ENCODE data around the gene USP5. TPM values are rescaled to one million over a fixed set of nuclear protein-coding genes. Genes with fewer than 3 reads are reported as not detected.

The USP5 gene
- total and polyA plus RNA-seq, 2 of the 8 experiments (the other 6 are each of a cell fraction or from before 2014, with no cell fraction given) = 66.5 to 148 TPM

GRCh38 chr12:6899837-6900519 is 48.0 kb downstream of the USP5 start:
- H3K23me2 ChIP-seq (ENCODE audit: low read depth, low read length) = peaks cover 2% of the 10 kb centered on the region; the same call in 1 of the 2 replicates
- no peak for FAIRE-seq
- 84% methylated on average over 10 of the region's 10 CpGs; no CpG with 5 or more reads in 1 of the 2 experiments for WGBS, 2 experiments (ENCODE audit: extremely low coverage in 1 of 2, insufficient coverage in 1 of 2, insufficient read length in 1 of 2, insufficient replicate concordance in 2 of 2, low coverage in 1 of 2, low lambda C conversion rate in 2 of 2, missing lambda C conversion rate in 1 of 2)
- no peaks in the 10 kb centered on the region for H3K79me2 ChIP-seq (ENCODE audit: control insufficient read depth in 1 of 2, insufficient read depth in 2 of 2, low read length in 2 of 2)
- H3K4ac ChIP-seq (replicated peaks; ENCODE audit: insufficient read length, low read depth, low read length) = no peak overlapping the region
- no peaks in the 10 kb centered on the region for H3K79me1 ChIP-seq (ENCODE audit: low read depth, low read length)
- ChIA-PET POLR2A (ENCODE audit: partially characterized antibody) (interaction anchor here (0.6 to 3.4 kb wide), 7 partner anchors 8 to 57 kb away, joined by 3 to 22 read pairs (median 4); partner anchors contain the start of genes C12orf57 and RNU7-1), CTCF (ENCODE audit: partially characterized antibody) (interaction anchor here (0.8 to 13.0 kb wide), 6 partner anchors 8 to 38 kb away, joined by 3 to 74 read pairs (median 11); partner anchors contain the start of genes ENO2, SPSB2 and TPI1)
- no peak overlapping the region for H2BK120ac ChIP-seq (replicated peaks; ENCODE audit: low read depth, low read length)
- H3K23ac ChIP-seq (ENCODE audit: insufficient read length) = no peak overlapping the region
- no peak overlapping the region for H3K18ac ChIP-seq (ENCODE audit: extremely low read depth, low read length)
- H3K9me3 ChIP-seq (ENCODE audit: insufficient read depth in 2 of 2, low read depth in 1 of 2, low read length in 1 of 2) = no peaks in the 10 kb centered on the region
- no peak overlapping the region for H2AFZ ChIP-seq (ENCODE audit: low read length)
- no peak overlapping the region for H2BK12ac ChIP-seq (ENCODE audit: low read depth, low read length)
- no peaks in the 10 kb centered on the region for H3K27me3 ChIP-seq (replicated peaks in 1 of 4; ENCODE audit: control insufficient read depth in 3 of 4, extremely low read depth in 1 of 4, insufficient read depth in 3 of 4, low read length in 3 of 4)
- H3K9ac ChIP-seq (replicated peaks in 1 of 4; ENCODE audit: extremely low read depth in 1 of 4, low read depth in 3 of 4, low read length in 3 of 4) = no peak overlapping the region; a peak in 1 of 7 replicates
- no peak overlapping the region for H4K91ac ChIP-seq (replicated peaks; ENCODE audit: insufficient read length, low read length)
- no peak overlapping the region for H4K8ac ChIP-seq (ENCODE audit: extremely low read depth, insufficient read depth, low read length)
- peaks cover 0 to 8% (median 6%) of the 10 kb centered on the region in 4 experiments; a peak in 5 of 7 replicates for H3K4me1 ChIP-seq (replicated peaks in 1 of 4; ENCODE audit: control insufficient read depth in 3 of 4, insufficient read depth in 4 of 4, low read length in 3 of 4)
- no peak overlapping the region for H2BK20ac ChIP-seq (ENCODE audit: low read length)
- no peaks in the 10 kb centered on the region for H4K20me1 ChIP-seq (replicated peaks in 1 of 2; ENCODE audit: control insufficient read depth in 1 of 2, insufficient read depth in 2 of 2, low read length in 2 of 2)
- no peak for DNase-seq (ENCODE audit: low read depth in 1 of 2, low spot score in 2 of 2)
- H4K5ac ChIP-seq (ENCODE audit: insufficient read length, low read depth, low read length) = no peak overlapping the region
- H3K36me3 ChIP-seq (ENCODE audit: control insufficient read depth in 2 of 4, insufficient read depth in 4 of 4, low read length in 3 of 4) = no peaks in the 10 kb centered on the region
- peak overlapping the region; percentile 42; the same call in 1 of the 2 replicates for H2AK5ac ChIP-seq (ENCODE audit: low read depth, low read length)
- 0 out of 2 replicates have a peak overlapping the region, but pooled peaks have one; percentile 43 for H3K27ac ChIP-seq (ENCODE audit: low read depth, low read length)
- H3K14ac ChIP-seq (ENCODE audit: insufficient read length) = no peak overlapping the region
- 0 out of 2 replicates have a peak overlapping the region, but pooled peaks have one; percentile 63 for H2BK15ac ChIP-seq (ENCODE audit: low read length)
- H3K4me2 ChIP-seq (ENCODE audit: insufficient read depth in 1 of 2, low read depth in 2 of 2, low read length in 2 of 2) = no peak overlapping the region
- no peak overlapping the region for H2BK5ac ChIP-seq (ENCODE audit: low read depth, low read length)
- TF ChIP-seq SP1 (IDR thresholded peaks at IDR 0.05; ENCODE audit: low read depth, low read length) (no peak), POLR2AphosphoS5 (IDR thresholded peaks at IDR 0.05; ENCODE audit: low read depth, low read length) (no peak), KDM4A (IDR thresholded peaks at IDR 0.05; ENCODE audit: low read depth, low read length, severe bottlenecking) (no peak), RNF2 (IDR thresholded peaks at IDR 0.05; ENCODE audit: borderline replicate concordance, low read depth, low read length, missing control alignments, poor library complexity, severe bottlenecking) (no peak), KDM5A (IDR thresholded peaks at IDR 0.05; ENCODE audit: low read length) (no peak)
- no peak overlapping the region for H3K56ac ChIP-seq (replicated peaks; ENCODE audit: insufficient read length, low read depth, low read length)
- no peak overlapping the region for H3K4me3 ChIP-seq (ENCODE audit: extremely low read depth in 1 of 4, insufficient read depth in 2 of 4, low read depth in 3 of 4, low read length in 4 of 4)

Data from H1 (cell line).